SK-N-MC (cell line): Measurements from ENCODE around the gene UBAC2.

Experiments used
- DNase-seq: peaks from one replicate; pipeline ENCODE4 v3.0.0-alpha.2; 2011; ENCODE audit warnings: low read depth, low spot score
- H3K27ac ChIP-seq: fragments of 200-600 bp; sonication (generic); 2 replicates; pipeline ENCODE4 v1.5.1; 2016; ENCODE audit warnings: mixed run types
- H3K36me3 ChIP-seq: fragments of 200-600 bp; sonication (generic); 2 replicates; pipeline ENCODE4 v1.6.1; 2017; ENCODE audit warnings: antibody characterized with exemption, low read length, mixed read lengths; ENCODE audit not compliant: insufficient read depth
- H3K4me3 ChIP-seq: fragments of 200-600 bp; sonication (generic); 2 replicates; pipeline ENCODE4 v1.5.1; 2016
- H3K9ac ChIP-seq: fragments of 200-600 bp; sonication (generic); 2 replicates; pipeline ENCODE4 v1.8.0; 2017; ENCODE audit warnings: mixed run types, mixed read lengths; ENCODE audit not compliant: insufficient read length
- H3K9me3 ChIP-seq: fragments of 200-600 bp; sonication (generic); 2 replicates; pipeline ENCODE4 v1.6.1; 2017; ENCODE audit warnings: low read depth, mild to moderate bottlenecking, antibody characterized with exemption, low read length, moderate library complexity, mixed read lengths
- EZH2 ChIP-seq: fragments of 200-600 bp; sonication (generic); IDR thresholded peaks from one replicate; pipeline ENCODE4 v1.6.1; 2017; ENCODE audit warnings: antibody characterized with exemption
- FOXP2 ChIP-seq: optimal IDR thresholded peaks from 2 replicates; pipeline ENCODE3; 2011; ENCODE audit warnings: mild to moderate bottlenecking, moderate library complexity; ENCODE audit not compliant: insufficient read depth; ENCODE audit errors: extremely low read length, control extremely low read depth
- POLR2AphosphoS5 ChIP-seq: IDR thresholded peaks from 2 replicates; pipeline ENCODE4 v1.6.1; 2012; ENCODE audit warnings: mild to moderate bottlenecking, low read depth, low read length, borderline replicate concordance

UBAC2 gene

GRCh38 chr13:99378985-99379733, 178.5 kb downstream of the UBAC2 start:
- TF ChIP-seq EZH2 (no peak), FOXP2 (no peak), POLR2AphosphoS5 (no peak)
- no peak overlapping the region for H3K9ac ChIP-seq
- no peaks in the 10 kb centered on the region; the same call in 1 of the 2 replicates for H3K36me3 ChIP-seq
- no peak for DNase-seq
- no peaks in the 10 kb centered on the region for H3K9me3 ChIP-seq
- H3K27ac ChIP-seq = no peak overlapping the region
- H3K4me3 ChIP-seq = no peak overlapping the region

DNA sequence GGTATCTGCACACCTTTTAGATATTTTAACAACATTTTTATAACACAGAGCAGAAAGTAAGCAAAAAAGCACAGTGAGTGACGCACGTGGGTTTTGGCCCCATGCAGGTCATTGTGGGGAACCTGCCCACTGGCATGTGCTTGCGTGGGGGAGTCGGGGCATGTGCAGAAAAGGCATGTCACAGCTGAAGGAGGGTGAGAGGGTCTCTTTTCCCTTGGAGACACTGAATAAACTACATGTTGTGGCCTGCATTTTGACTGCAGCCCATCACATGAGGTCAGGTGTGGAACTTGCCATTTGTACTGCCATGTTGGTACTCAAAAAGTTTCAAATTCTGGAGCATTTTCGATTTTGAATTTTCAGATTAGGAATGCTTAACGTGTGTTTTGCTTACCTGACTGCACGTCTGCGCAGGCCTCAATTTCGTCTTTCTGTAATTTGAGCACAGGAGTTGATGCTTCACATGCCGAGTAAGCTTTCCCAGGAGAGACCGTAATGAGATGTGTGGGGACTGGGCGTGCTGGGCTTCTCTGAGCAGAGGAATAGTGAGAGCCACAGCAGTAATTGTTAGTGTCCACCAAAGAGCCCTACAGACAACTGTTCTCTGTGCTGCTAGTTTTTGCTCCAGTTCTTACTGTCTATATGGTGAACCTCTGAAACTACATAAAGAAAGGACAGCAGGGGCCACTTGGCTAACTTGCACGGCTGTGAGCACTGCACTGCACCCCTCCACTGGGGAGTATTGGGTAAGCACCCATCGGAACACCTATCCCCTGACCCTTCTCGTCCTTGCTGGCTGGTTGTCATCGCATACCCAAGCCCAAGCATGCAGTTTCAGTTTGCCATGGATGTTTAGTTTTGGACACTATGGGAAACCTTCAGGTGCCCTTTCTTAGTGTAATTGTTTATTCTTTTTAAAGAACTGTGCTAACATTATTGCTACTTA, 179.5 kb downstream of the UBAC2 start:
- no peaks in the 10 kb centered on the region for H3K9me3 ChIP-seq
- H3K9ac ChIP-seq = no peak overlapping the region
- no peak overlapping the region for H3K27ac ChIP-seq
- no peak overlapping the region for H3K4me3 ChIP-seq
- no peaks in the 10 kb centered on the region; the same call in 1 of the 2 replicates for H3K36me3 ChIP-seq
- TF ChIP-seq POLR2AphosphoS5 = no peak
- no peak for TF ChIP-seq FOXP2
- no peak for TF ChIP-seq EZH2
- DNase-seq = no peak

DNA sequence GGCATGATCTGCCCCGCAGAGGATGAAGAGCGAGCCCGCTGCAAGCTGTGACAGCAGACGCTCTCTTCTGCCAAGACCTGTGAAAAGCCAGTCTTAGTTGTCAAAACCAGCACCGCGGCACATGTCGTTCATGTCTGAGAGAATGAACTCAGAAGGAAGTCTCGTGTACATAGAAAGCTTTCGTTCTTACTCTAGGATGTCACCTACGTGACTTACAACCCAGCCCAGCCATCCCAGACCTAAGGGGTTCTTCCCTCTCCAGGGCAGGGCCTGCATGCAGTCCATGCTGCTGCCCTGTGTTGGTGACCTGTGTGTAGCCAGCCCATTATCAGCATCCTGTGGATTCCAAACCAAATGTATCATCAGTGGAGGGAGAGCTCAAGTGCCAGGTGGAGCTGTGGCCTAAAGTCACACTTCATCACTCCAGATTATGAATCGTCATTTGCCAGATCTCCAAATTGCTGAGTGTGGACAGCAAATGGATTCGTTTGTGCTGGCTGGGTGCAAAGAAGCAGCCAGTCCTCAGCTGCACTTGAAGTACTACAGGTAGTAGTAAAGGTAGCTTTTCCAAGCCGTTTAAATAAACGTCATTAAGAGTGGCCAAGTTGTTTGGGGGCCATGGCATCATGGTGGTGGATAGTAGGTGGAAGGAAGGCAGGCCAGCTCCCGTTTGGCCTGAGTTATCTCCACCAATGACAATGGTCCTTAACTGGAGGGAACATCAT, 180.4 kb downstream of the UBAC2 start:
- no peak overlapping the region for H3K9ac ChIP-seq
- TF ChIP-seq FOXP2 = no peak
- TF ChIP-seq POLR2AphosphoS5 = no peak
- no peak for DNase-seq
- no peak overlapping the region for H3K4me3 ChIP-seq
- no peak overlapping the region for H3K27ac ChIP-seq
- no peaks in the 10 kb centered on the region for H3K9me3 ChIP-seq
- H3K36me3 ChIP-seq = no peaks in the 10 kb centered on the region; the same call in 1 of the 2 replicates

- Histone ChIP-seq H3K9ac (no peak overlapping the region), H3K4me3 (no peak overlapping the region), H3K27ac (no peak overlapping the region), H3K9me3 (no peaks in the 10 kb centered on the region), H3K36me3 (no peaks in the 10 kb centered on the region; the same call in 1 of the 2 replicates)
- DNase-seq = no peak
- no peak for TF ChIP-seq EZH2
- TF ChIP-seq FOXP2 = no peak
- no peak for TF ChIP-seq POLR2AphosphoS5
Observed at GRCh38 chr13:99381766-99382165, 181.1 kb downstream of the UBAC2 start.

DNA sequence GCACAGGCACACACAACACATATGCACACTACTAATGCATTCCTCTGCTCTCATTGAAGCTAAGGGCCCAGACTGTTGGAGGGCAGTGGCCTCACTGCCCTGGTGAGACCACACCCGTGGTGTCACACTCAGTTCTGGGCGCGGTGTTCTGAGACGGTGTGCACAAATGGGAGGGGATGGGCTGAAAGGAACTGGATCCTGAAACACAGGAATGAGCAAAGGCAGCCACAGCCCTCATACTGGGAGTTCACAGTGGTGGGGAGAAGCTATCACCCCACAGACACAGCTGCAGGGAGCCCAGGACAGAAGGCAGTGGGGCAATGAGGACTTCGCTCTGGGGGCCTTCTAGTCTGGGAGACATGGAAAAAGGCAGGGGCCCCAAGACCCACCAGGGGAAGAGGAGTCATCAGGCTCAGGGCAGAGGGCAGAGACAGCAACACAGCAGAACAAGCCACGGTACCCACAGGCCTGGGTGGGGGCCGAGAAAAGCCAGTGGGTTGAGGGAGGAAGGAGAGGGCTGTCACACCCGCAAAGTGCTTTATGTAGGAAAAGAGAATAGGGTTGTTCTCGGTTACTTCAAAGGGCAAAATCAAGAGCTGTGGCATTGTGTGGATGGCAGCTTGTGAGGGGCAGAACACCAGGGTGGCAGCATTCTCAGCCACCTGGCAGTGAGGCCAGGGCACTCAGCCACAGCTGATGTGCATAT, 181.9 kb downstream of the UBAC2 start:
- H3K4me3 ChIP-seq = no peak overlapping the region
- H3K9ac ChIP-seq = no peak overlapping the region
- H3K36me3 ChIP-seq = no peaks in the 10 kb centered on the region; the same call in 1 of the 2 replicates
- H3K9me3 ChIP-seq = no peaks in the 10 kb centered on the region
- no peak overlapping the region for H3K27ac ChIP-seq
- no peak for TF ChIP-seq FOXP2
- no peak for DNase-seq

- no peak for DNase-seq
- no peaks in the 10 kb centered on the region for H3K36me3 ChIP-seq
Observed at GRCh38 chr13:99383511-99383921, 182.9 kb downstream of the UBAC2 start.

DNA sequence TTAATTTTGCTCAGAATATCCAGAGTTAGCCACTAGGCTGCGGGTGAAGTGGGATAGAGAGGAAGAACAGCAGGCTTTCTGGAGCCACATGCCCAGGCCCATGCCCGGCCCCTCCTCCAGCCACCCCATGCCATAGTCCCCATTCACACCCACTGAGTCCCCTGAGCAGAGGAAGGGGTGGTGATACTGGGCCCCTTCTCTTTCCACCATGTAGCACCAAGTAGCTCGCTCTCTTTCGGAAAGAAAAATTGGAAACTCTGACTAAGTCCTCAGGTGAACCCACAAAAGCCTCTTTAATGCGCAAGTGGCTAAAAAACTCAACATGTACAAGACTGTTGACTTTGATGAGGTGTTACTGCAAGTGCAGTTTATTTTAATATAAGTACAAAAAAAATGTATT, 183.3 kb downstream of the UBAC2 start:
- no peak overlapping the region for H3K27ac ChIP-seq
- H3K36me3 ChIP-seq = no peaks in the 10 kb centered on the region
- no peak for TF ChIP-seq EZH2
- no peak for TF ChIP-seq POLR2AphosphoS5
- TF ChIP-seq FOXP2 = no peak
- H3K9me3 ChIP-seq = no peaks in the 10 kb centered on the region
- no peak overlapping the region for H3K4me3 ChIP-seq
- no peak overlapping the region for H3K9ac ChIP-seq
- DNase-seq = no peak

More at GRCh38 chr13:99383511-99383921, 182.9 kb downstream of the UBAC2 start:
- H3K9ac ChIP-seq = no peak overlapping the region
- no peaks in the 10 kb centered on the region for H3K9me3 ChIP-seq
- no peak overlapping the region for H3K4me3 ChIP-seq
- TF ChIP-seq POLR2AphosphoS5 (no peak), EZH2 (no peak), FOXP2 (no peak)
- H3K27ac ChIP-seq = no peak overlapping the region

GRCh38 chr13:99384468-99384867, 183.8 kb downstream of the UBAC2 start:
- H3K9ac ChIP-seq = no peak overlapping the region
- TF ChIP-seq FOXP2 (no peak), EZH2 (no peak), POLR2AphosphoS5 (no peak)
- no peak overlapping the region for H3K27ac ChIP-seq
- DNase-seq = peak; percentile 5
- H3K36me3 ChIP-seq = no peaks in the 10 kb centered on the region
- no peaks in the 10 kb centered on the region for H3K9me3 ChIP-seq
- H3K4me3 ChIP-seq = no peak overlapping the region
